ENCODE results near the gene CLCNKA. TPM values are rescaled to one million over a fixed set of nuclear protein-coding genes. Genes with fewer than 3 reads are reported as not detected.
"Not testable (repeated sequence)": the region's sequence is repeated elsewhere in the genome, so short reads cannot be mapped to it uniquely, and the experiment has no call there.

The CLCNKA gene
- total RNA-seq, 5 donors from 2014 or later (not counting 1 experiment from before 2014, with no cell fraction given), result not detected

DNA sequence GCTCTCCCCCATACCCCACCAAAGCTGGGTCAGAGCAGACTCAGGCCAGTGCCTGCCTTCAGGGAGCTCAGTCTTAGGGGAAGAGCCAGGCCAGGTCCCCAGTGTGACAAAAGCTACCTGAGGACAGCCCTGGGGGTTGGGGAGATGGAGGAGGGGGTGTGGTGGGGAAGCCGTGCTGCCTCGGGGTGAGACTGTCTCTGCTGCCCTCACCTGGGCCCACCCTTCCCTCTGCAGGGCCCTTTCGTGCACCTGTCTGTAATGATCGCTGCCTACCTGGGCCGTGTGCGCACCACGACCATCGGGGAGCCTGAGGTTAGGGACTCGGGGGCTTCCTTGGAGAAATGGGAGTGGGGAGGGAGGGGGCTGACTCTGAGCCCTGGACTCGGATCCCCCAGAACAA, 4.5 kb downstream of the CLCNKA start:
- H3K9me3 ChIP-seq; DNase-seq; H3K4me1 Mint-ChIP-seq; POLR2A ChIA-PET; H3K4me3 Mint-ChIP-seq; H3K4me3 ChIP-seq (ENCODE audit: control insufficient read depth in 1 of 2, extremely low read depth in 1 of 2, low read length in 1 of 2); CTCF ChIA-PET; H3K9me3 Mint-ChIP-seq; H3K36me3 ChIP-seq (ENCODE audit: control insufficient read depth in 2 of 2, extremely low read depth in 1 of 2, insufficient read depth in 1 of 2, low read length in 1 of 2); H3K27ac ChIP-seq (ENCODE audit: low read length); H3K27ac Mint-ChIP-seq; H3K36me3 Mint-ChIP-seq: not testable (repeated sequence)
- H3K4me1 ChIP-seq (ENCODE audit: control insufficient read depth in 1 of 2, extremely low read depth in 1 of 2, insufficient read depth in 2 of 2, low read length in 2 of 2), result peaks cover 0 to 14% of the 10 kb centered on the region in 2 experiments
- ATAC-seq (replicated peaks in 1 of 4), result peak in 1 of 4 experiments; percentile 40
- H3K27me3 Mint-ChIP-seq, result peaks cover 12 to 27% of the 10 kb centered on the region in 2 donors
- H3K27me3 ChIP-seq (replicated peaks in 1 of 2; ENCODE audit: control insufficient read depth in 2 of 2, extremely low read depth in 1 of 2, insufficient read depth in 2 of 2, low read length in 1 of 2), result peaks cover 0 to 65% of the 10 kb centered on the region in 2 experiments
- 60% methylated on average over 2 of the region's 10 CpGs for WGBS (ENCODE audit: insufficient coverage)

DNA sequence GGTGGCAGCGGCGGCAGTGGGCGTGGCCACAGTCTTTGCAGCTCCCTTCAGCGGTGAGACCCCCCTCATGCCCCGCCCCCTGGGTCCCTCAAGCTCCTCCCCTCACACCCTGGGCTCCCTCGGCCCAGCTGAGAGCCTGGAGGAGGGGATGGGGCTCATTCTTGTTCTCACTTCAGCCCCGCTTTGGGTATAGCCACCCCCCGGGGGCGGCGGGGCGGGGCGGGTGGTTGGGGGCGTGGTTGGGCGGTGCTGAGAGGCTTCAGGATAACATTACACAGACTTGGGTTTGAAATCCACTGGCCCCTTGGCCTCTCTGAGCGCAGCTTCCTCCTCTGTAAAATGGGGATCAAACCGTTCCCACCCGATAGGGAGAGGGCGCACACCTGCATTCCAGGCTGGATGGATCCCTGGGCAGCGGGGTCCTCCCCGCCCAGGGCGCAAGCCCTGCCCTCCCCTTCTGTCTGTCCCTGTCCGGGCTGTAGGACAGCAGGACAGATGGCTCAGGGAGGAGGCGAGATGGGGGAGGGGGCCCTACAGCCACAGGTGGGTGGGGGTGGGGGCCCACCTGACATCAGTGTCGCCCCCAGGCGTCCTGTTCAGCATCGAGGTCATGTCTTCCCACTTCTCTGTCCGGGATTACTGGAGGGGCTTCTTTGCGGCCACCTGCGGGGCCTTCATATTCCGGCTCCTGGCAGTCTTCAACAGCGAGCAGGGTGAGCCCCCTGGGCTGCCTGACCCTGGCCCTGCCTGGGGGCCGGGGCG, 5.1 kb downstream of the CLCNKA start:
- no peak overlapping the region for H3K27ac Mint-ChIP-seq
- H3K27ac ChIP-seq (ENCODE audit: low read length), result no peak overlapping the region
- ATAC-seq (replicated peaks in 1 of 4), result peak; percentile 43 to 75 (median 52)

DNA sequence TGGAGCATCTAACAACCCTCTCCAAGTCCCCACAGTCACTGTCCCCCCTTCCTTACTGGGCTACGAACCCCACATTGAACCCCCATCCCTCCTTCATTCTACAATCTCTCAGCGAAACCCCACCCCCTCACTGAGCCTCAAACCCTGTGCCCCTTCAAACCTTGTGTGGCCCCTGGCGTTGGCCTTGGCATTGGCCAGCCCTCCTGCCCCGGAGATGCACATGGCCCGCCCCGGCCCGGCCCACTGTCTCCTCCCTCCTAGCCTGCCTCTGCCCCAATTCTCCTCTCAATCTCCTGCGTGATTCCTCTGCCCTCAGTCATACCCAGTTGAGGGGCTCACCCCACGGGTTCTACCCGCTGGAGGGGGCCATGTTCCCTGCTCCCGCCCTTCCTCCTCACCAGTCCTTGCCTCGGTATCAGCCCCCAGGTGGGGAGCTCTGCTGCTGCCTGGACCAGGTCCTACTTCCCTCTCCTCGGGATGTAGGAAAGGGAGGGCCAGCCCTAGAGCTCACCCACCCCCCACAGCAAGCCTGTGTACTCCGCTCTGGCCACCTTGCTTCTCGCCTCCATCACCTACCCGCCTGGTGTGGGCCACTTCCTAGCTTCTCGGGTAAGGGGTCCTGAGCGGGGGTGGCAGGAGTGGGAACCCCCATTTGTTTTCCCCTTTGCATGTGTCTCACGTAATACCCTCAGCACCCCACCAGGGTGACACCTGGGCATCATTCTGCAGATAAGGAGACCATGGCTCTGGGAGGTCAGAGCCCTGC, 6.6 kb downstream of the CLCNKA start:
- POLR2A ChIA-PET, result interaction anchor here in 1 of 2 donors (0.6 kb wide), 1 partner anchor 236 kb away, joined by 7 read pairs; no protein-coding TSS in a partner anchor
- CTCF ChIA-PET, result interaction anchor here in 1 of 2 donors (0.5 kb wide), 1 partner anchor 21 kb away, joined by 3 read pairs; no protein-coding TSS in a partner anchor
- H3K4me3 Mint-ChIP-seq, result peak overlapping the region in 1 of 3 donors; percentile 52
- no peak overlapping the region for H3K27ac ChIP-seq (ENCODE audit: low read length)
- DNase-seq (no peak), ATAC-seq (replicated peaks in 1 of 4) (no peak)
- peaks cover 12 to 29% of the 10 kb centered on the region in 2 donors for H3K27me3 Mint-ChIP-seq
- no peaks in the 10 kb centered on the region for H3K9me3 ChIP-seq
- H3K4me1 ChIP-seq (ENCODE audit: control insufficient read depth in 1 of 2, extremely low read depth in 1 of 2, insufficient read depth in 2 of 2, low read length in 2 of 2), result peaks cover 0 to 14% of the 10 kb centered on the region in 2 experiments
- peaks cover 2 to 8% (median 5%) of the 10 kb centered on the region in 3 donors for H3K4me1 Mint-ChIP-seq
- 59% methylated on average over 10 of the region's 19 CpGs for WGBS (ENCODE audit: insufficient coverage)
- H3K4me3 ChIP-seq (ENCODE audit: control insufficient read depth in 1 of 2, extremely low read depth in 1 of 2, low read length in 1 of 2), result no peak overlapping the region
- H3K27me3 ChIP-seq (replicated peaks in 1 of 2; ENCODE audit: control insufficient read depth in 2 of 2, extremely low read depth in 1 of 2, insufficient read depth in 2 of 2, low read length in 1 of 2), result peaks cover 0 to 70% of the 10 kb centered on the region in 2 experiments
- H3K9me3 Mint-ChIP-seq, result no peaks in the 10 kb centered on the region
- no peak overlapping the region for H3K27ac Mint-ChIP-seq
- H3K36me3 Mint-ChIP-seq, result no peaks in the 10 kb centered on the region
- H3K36me3 ChIP-seq (ENCODE audit: control insufficient read depth in 2 of 2, extremely low read depth in 1 of 2, insufficient read depth in 1 of 2, low read length in 1 of 2), result no peaks in the 10 kb centered on the region

More for the DNA sequence above, 5.1 kb downstream of the CLCNKA start:
- WGBS (ENCODE audit: insufficient coverage), result 26% methylated on average over 13 of the region's 33 CpGs
- H3K36me3 ChIP-seq (ENCODE audit: control insufficient read depth in 2 of 2, extremely low read depth in 1 of 2, insufficient read depth in 1 of 2, low read length in 1 of 2), result no peaks in the 10 kb centered on the region
- DNase-seq, result peak in 31 of 35 experiments; percentile 7 to 63 (median 37)
- H3K9me3 Mint-ChIP-seq, result no peaks in the 10 kb centered on the region
- peaks cover 0 to 65% of the 10 kb centered on the region in 2 experiments for H3K27me3 ChIP-seq (replicated peaks in 1 of 2; ENCODE audit: control insufficient read depth in 2 of 2, extremely low read depth in 1 of 2, insufficient read depth in 2 of 2, low read length in 1 of 2)
- ChIA-PET POLR2A (no interaction called here), CTCF (interaction anchor here in 1 of 2 donors (0.6 kb wide), 1 partner anchor 217 kb away, joined by 4 read pairs; no protein-coding TSS in a partner anchor)
- no peaks in the 10 kb centered on the region for H3K36me3 Mint-ChIP-seq
- no peaks in the 10 kb centered on the region for H3K9me3 ChIP-seq
- H3K4me1 ChIP-seq (ENCODE audit: control insufficient read depth in 1 of 2, extremely low read depth in 1 of 2, insufficient read depth in 2 of 2, low read length in 2 of 2), result peaks cover 0 to 14% of the 10 kb centered on the region in 2 experiments
- H3K27me3 Mint-ChIP-seq, result peaks cover 12 to 24% of the 10 kb centered on the region in 2 donors
- peak overlapping the region in 1 of 3 donors; percentile 52 for H3K4me3 Mint-ChIP-seq
- H3K4me1 Mint-ChIP-seq, result peaks cover 2 to 8% (median 5%) of the 10 kb centered on the region in 3 donors
- no peak overlapping the region for H3K4me3 ChIP-seq (ENCODE audit: control insufficient read depth in 1 of 2, extremely low read depth in 1 of 2, low read length in 1 of 2)

DNA sequence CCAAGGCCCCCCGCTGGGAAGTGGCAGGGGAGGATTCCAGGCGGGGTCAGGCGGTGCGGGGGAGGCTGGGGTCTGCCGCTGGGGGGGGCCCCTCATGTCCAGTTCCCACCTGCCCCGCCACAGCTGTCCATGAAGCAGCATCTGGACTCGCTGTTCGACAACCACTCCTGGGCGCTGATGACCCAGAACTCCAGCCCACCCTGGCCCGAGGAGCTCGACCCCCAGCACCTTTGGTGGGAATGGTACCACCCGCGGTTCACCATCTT, 7.1 kb downstream of the CLCNKA start:
- H3K9me3 Mint-ChIP-seq; H3K4me1 Mint-ChIP-seq; DNase-seq; ATAC-seq (replicated peaks in 1 of 4); H3K36me3 ChIP-seq (ENCODE audit: control insufficient read depth in 2 of 2, extremely low read depth in 1 of 2, insufficient read depth in 1 of 2, low read length in 1 of 2); H3K9me3 ChIP-seq; H3K27ac ChIP-seq (ENCODE audit: low read length); H3K4me3 Mint-ChIP-seq; H3K4me3 ChIP-seq (ENCODE audit: control insufficient read depth in 1 of 2, extremely low read depth in 1 of 2, low read length in 1 of 2); H3K36me3 Mint-ChIP-seq; H3K27ac Mint-ChIP-seq: not testable (repeated sequence)
- Histone ChIP-seq H3K4me1 (ENCODE audit: control insufficient read depth in 1 of 2, extremely low read depth in 1 of 2, insufficient read depth in 2 of 2, low read length in 2 of 2) (peaks cover 0 to 14% of the 10 kb centered on the region in 2 experiments), H3K27me3 (replicated peaks in 1 of 2; ENCODE audit: control insufficient read depth in 2 of 2, extremely low read depth in 1 of 2, insufficient read depth in 2 of 2, low read length in 1 of 2) (peaks cover 0 to 67% of the 10 kb centered on the region in 2 experiments)
- ChIA-PET CTCF (interaction anchor here in 1 of 2 donors (0.5 kb wide), 1 partner anchor 21 kb away, joined by 3 read pairs; no protein-coding TSS in a partner anchor), POLR2A (interaction anchor here in 1 of 2 donors (0.6 kb wide), 1 partner anchor 237 kb away, joined by 7 read pairs; no protein-coding TSS in a partner anchor)
- WGBS (ENCODE audit: insufficient coverage), result 80% methylated on average over 8 of the region's 13 CpGs
- peaks cover 12 to 29% of the 10 kb centered on the region in 2 donors for H3K27me3 Mint-ChIP-seq

DNA sequence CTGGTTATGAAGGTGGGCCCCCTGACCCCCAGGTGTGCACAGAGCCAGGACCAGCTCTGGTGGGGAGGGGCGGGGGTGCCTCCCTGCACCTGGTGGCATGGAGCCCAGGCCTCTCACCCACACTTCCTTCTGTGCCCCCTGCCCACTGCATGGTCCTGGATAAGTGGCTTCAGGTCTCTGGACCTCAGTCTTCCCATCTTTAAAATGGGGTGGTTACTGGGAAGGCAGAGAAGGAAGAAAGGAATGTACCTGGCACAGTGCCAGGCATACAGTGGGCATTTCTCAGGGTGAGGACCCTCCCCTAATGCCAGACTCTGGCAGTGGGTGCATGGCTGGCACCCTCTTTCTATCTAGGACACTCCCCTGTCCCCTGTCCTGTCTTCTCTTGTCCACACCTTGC, 7.5 kb downstream of the CLCNKA start:
- H3K36me3 Mint-ChIP-seq, result no peaks in the 10 kb centered on the region
- Histone ChIP-seq H3K27ac (ENCODE audit: low read length) (no peak overlapping the region), H3K36me3 (ENCODE audit: control insufficient read depth in 2 of 2, extremely low read depth in 1 of 2, insufficient read depth in 1 of 2, low read length in 1 of 2) (no peaks in the 10 kb centered on the region), H3K4me1 (ENCODE audit: control insufficient read depth in 1 of 2, extremely low read depth in 1 of 2, insufficient read depth in 2 of 2, low read length in 2 of 2) (peaks cover 0 to 14% of the 10 kb centered on the region in 2 experiments), H3K27me3 (replicated peaks in 1 of 2; ENCODE audit: control insufficient read depth in 2 of 2, extremely low read depth in 1 of 2, insufficient read depth in 2 of 2, low read length in 1 of 2) (peaks cover 0 to 66% of the 10 kb centered on the region in 2 experiments), H3K9me3 (no peaks in the 10 kb centered on the region), H3K4me3 (ENCODE audit: control insufficient read depth in 1 of 2, extremely low read depth in 1 of 2, low read length in 1 of 2) (no peak overlapping the region)
- H3K27me3 Mint-ChIP-seq, result peaks cover 14 to 25% of the 10 kb centered on the region in 2 donors
- H3K4me3 Mint-ChIP-seq, result no peak overlapping the region
- DNase-seq (no peak), ATAC-seq (replicated peaks in 1 of 4) (no peak)
- peaks cover 2 to 8% (median 5%) of the 10 kb centered on the region in 3 donors for H3K4me1 Mint-ChIP-seq
- no peak overlapping the region for H3K27ac Mint-ChIP-seq
- no CpG with 5 or more reads among the region's 1 CpG for WGBS (ENCODE audit: insufficient coverage)
- ChIA-PET CTCF (no interaction called here), POLR2A (interaction anchor here in 1 of 2 donors (0.6 kb wide), 1 partner anchor 237 kb away, joined by 7 read pairs; no protein-coding TSS in a partner anchor)
- H3K9me3 Mint-ChIP-seq, result no peaks in the 10 kb centered on the region

DNA sequence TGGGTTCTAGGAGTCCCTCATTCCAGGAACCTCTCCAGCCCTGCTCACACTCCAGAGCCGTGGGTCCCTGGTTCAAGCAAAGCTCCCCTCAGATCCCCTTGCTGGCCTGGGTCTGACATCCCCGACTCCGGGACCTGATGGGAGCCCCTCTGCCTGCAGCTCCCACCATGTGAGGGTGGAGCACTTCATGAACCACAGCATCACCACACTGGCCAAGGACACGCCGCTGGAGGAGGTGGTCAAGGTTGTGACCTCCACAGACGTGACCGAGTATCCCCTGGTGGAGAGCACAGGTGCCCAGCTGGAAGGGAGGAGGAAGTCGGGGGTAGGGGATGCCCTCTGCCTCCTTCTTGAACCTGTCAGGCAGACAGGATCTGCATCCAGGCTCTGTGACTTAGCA, 9.7 kb downstream of the CLCNKA start:
- 90% methylated on average over 3 of the region's 8 CpGs for WGBS (ENCODE audit: insufficient coverage)
- H3K4me3 Mint-ChIP-seq, result no peak overlapping the region
- H3K36me3 Mint-ChIP-seq, result no peaks in the 10 kb centered on the region
- H3K27me3 ChIP-seq (replicated peaks in 1 of 2; ENCODE audit: control insufficient read depth in 2 of 2, extremely low read depth in 1 of 2, insufficient read depth in 2 of 2, low read length in 1 of 2), result peaks cover 0 to 64% of the 10 kb centered on the region in 2 experiments
- ChIA-PET POLR2A (no interaction called here), CTCF (no interaction called here)
- no peaks in the 10 kb centered on the region for H3K9me3 Mint-ChIP-seq
- H3K36me3 ChIP-seq (ENCODE audit: control insufficient read depth in 2 of 2, extremely low read depth in 1 of 2, insufficient read depth in 1 of 2, low read length in 1 of 2), result no peaks in the 10 kb centered on the region
- peaks cover 0 to 10% of the 10 kb centered on the region in 2 experiments for H3K4me1 ChIP-seq (ENCODE audit: control insufficient read depth in 1 of 2, extremely low read depth in 1 of 2, insufficient read depth in 2 of 2, low read length in 2 of 2)
- H3K4me1 Mint-ChIP-seq, result peaks cover 2 to 7% (median 5%) of the 10 kb centered on the region in 3 donors
- H3K27ac ChIP-seq (ENCODE audit: low read length), result no peak overlapping the region
- H3K9me3 ChIP-seq, result no peaks in the 10 kb centered on the region
- no peak overlapping the region for H3K4me3 ChIP-seq (ENCODE audit: control insufficient read depth in 1 of 2, extremely low read depth in 1 of 2, low read length in 1 of 2)
- peaks cover 15 to 25% of the 10 kb centered on the region in 2 donors for H3K27me3 Mint-ChIP-seq
- DNase-seq (no peak), ATAC-seq (replicated peaks in 1 of 4) (no peak)
- no peak overlapping the region for H3K27ac Mint-ChIP-seq
